HG02943 (cell line): ENCODE results near the gene APCDD1.
"Not testable (repeated sequence)": the region's sequence is repeated elsewhere in the genome, so short reads cannot be mapped to it uniquely, and the experiment has no call there.

ENCODE experiments used
- ATAC-seq: cut with Tn5 transposase; IDR thresholded peaks from one replicate; pipeline ENCODE4 v1.9.1; 2021; ENCODE audit warnings: mild to moderate bottlenecking, low read depth, moderate library complexity; ENCODE audit not compliant: unreplicated experiment

APCDD1 gene

DNA sequence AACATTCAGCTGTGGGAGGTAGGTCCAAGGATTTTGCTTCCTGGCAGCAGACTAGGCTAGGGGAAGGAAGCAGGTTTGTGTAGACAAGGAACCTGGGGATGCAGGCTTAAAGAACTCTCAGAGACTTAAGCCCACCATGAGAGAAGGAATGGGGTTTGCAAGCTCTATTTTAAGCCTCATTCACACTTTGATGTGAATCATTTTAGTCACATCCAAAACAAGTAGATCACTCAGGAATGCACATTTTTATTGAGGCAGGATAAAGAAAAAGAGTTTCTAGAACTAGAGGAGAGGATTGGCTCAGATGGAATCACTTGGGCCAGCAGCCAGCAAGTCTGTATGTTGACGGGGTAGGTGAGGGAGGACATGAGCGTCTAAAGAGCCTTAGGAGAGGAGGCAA is 68.1 kb downstream of the APCDD1 start:
- ATAC-seq, result no peak

GRCh38 chr18:10523544-10523943 is 69.1 kb downstream of the APCDD1 start:
- ATAC-seq, result no peak

DNA sequence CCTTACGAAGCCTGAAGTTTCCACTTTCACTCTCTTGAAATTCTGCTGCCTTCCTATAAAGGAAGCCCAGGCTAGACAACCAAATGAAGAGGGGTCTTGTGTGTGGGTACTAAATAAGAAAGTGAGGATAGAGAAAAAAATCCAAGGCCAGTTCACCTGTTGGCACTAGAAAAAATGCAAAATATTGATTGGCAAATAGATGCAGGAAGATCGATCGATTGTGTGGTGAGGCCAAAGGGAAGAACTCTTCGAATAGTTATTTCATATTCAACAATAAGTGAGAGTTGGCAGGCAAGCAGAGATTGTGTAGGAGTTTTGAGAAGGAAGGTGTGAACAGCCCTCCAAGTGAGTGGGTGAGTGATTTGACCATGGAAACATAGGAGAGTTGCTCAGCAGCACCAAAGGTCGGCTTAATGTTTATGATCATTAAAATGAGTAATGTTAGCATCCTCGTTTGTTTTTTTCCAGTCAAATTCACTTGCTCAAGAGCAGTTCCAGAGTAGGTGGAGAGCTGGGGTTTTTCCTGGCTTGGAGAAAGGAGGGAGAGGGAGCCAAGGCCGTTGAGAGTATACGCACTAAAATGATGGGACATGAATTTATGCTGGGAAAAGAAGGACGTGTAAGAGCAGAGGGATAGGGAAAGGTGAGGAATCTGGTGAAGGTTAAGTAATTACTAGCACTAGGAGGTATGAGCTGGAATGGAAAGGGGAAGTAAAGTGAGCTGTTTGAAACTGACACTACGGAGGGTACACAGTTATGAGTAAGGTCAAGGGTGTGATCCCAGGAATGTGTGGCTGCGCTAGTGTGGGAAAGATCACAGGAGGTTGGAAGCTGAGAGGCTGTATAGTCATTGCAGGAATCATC is 70.3 kb downstream of the APCDD1 start:
- no peak for ATAC-seq

- ATAC-seq, result no peak
Observed at GRCh38 chr18:10525371-10525691, 70.9 kb downstream of the APCDD1 start.

DNA sequence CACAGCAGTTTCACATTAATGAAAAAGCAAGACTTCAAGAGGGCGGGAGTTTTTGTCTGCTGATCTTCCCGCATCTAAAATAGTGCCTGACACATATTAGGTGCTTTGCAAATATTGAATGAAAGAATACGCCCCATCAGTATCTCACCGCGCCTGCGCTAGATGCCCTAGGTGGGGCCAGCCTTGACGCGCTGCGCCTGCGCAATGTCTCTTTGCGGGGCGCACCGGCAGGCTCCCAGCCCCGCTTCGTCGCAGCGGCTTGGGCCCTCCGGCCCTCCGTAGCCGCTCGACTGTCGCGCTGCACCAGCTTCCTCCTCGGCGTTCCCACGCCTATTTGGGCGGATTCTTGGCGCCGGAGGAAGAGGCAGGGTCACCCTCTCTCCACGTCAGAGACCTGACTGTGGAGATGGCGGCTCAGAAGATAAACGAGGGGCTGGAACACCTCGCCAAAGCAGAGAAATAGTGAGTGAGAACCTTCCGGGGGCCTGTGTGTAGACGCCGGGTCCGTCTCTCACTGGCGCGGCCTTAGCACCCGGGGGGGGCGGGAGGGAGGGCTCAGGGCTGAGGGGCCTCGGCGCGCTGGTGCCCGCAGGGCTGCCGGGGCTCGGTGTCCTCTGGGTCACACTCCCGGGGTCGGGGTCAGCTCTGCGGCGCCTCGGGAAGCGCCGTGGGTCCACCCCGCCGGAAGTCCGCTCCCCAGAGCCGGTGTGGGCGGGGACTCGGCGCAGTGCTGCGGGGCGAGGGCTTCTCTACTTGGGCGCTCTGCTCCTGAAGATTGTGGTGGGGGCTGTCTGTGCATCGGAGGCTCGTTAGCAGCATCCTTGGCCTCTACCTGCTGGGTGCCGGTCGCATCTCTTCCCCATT is 71.5 kb downstream of the APCDD1 start, which contains the start of gene NAPG:
Gene NAPG, plus strand, starts transcription at position 331 of the 864 bp plus-strand sequence. Its CDS starts 76 bp downstream, at position 407.
- ATAC-seq, result peak; percentile 82

GRCh38 chr18:10526561-10526949 is 72.1 kb downstream of the APCDD1 start:
- peak; percentile 14 for ATAC-seq

DNA sequence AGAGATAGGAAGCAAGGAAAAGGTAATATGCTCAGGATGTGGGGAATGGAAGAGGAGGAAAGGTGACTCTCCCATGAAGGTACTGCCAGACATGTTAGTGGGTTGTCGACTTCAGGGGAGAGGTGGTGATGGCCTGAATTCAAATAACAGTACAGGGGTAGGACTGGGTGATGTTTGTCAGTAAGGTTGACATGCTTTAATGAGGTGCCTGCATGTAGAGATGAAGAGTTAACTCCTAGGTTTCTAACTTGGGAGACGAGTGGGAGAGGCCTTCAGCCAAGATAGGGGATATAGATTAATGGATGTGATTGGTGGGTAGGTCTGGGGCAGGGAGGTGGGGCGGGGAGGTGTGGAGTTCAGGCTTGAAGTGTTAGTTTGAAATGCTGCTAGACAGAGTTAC is 74.0 kb downstream of the APCDD1 start:
- no peak for ATAC-seq

- no peak for ATAC-seq
Observed at GRCh38 chr18:10530002-10530401, 75.6 kb downstream of the APCDD1 start.

- ATAC-seq, result no peak
Observed at GRCh38 chr18:10530852-10531251, 76.4 kb downstream of the APCDD1 start.

- no peak for ATAC-seq
Observed at GRCh38 chr18:10533111-10533510, 78.7 kb downstream of the APCDD1 start.

- no peak for ATAC-seq
Observed at GRCh38 chr18:10536280-10536679, 81.8 kb downstream of the APCDD1 start.

GRCh38 chr18:10537765-10538164 is 83.3 kb downstream of the APCDD1 start:
- ATAC-seq, result no peak

- ATAC-seq, result not testable (repeated sequence)
Observed at GRCh38 chr18:10539124-10539523, 84.7 kb downstream of the APCDD1 start.
